HG03571 (cell line): Measurements from ENCODE around the gene CHSY3.
"Not testable (repeated sequence)": the region's sequence is repeated elsewhere in the genome, so short reads cannot be mapped to it uniquely, and the experiment has no call there.

Experiments
- ATAC-seq: cut with Tn5 transposase; IDR thresholded peaks from one replicate; pipeline ENCODE4 v1.9.1; 2021; ENCODE audit not compliant: unreplicated experiment

Gene CHSY3

DNA sequence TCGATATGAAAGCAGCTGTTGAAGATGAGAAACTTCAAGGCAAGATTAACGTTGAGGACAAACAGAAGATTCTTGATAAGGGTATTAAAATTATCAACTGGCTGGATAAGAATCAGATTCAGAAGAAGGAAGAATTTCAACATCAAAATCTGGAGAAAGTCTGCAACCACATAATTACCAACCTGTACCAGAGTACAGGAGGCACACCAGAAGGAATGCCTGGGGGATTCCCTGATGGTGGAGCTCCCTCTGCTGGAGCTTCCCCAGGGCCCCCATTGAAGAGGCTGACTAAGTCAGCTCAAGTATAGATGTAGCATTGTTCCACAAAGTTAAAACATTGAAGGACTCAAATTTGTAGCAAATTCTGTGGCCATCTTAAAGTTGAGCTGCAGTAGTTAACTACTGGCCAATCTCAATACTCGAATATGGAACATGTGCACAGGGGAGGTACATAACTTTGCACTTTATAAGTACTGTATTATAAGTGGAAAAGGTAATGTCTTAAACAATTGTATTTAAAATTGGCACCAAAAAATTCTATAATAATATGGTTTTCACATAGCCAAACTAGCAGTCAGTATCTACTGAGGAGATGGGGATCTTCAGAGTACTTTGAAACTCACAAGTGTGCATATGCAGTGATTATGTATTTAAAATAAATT is 237.5 kb downstream of the CHSY3 start:
- no peak for ATAC-seq

DNA sequence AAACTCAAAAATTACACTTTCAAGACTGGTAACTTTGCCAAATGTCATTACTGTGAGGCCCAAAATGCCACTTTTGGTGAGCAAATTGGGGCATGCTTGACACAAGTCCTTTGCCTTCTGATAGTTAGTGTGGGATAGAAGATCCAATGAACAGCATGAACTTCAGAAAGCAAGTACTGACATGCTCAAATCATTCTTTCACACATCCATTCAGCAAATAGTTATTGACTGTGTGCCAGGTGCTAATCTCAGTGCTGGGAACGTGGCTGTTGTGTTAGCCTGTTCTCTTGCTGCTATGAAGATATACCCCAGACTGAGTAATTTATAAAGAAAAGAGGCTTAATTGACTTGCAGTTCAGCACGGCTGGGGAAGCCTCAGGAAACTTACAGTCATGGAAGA is 247.0 kb downstream of the CHSY3 start:
- no peak for ATAC-seq

DNA sequence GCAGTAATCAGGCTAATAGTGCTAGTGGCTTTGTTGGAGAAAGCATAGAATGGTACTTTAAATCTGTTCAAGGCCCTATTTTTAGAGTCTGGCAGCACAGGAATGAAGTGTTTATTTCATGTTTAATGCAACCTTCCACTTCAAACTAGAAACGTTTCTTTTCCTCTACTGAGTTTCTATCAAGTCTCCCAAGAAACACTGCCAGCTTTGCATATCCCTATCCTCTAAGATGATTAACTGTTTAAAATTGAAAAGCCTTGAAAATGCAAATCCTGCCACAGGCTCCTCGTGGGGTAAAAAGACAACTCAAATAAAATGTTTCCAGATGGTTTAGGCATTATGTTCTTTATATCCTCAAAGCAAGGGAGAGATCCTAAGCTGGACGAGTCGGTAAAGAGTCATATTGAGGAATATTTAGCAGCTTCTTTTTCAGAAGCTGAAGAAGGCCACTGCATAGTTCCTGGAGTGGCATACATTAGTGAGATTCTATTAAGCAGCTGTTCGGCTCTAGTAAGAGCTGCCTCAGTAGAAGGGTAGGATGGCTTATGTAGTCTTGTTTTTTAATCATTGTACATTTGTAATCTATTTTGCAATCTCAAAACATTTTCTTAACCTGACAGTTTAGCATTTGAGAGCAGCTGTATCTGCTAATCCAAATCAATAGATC is 251.2 kb downstream of the CHSY3 start:
- ATAC-seq, result no peak

DNA sequence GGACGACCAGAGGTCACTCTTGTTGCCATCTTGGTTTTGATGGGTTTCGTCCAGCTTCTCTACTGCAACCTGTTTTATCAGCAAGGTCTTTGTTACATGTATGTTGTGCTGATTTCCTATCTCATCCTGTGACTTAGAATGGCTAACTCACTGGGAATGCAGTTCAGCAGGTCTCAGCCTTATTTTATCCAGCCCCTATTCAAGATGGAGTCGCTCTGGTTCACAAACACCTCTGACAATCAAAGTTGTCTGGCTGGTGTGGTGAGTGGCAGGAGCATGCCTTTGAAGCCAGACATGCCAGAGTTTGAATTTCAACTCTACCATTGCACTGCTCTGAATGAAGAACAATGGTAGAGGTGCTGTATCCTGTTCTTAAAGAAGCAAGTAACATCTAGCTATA is 253.8 kb downstream of the CHSY3 start:
- ATAC-seq, result no peak

DNA sequence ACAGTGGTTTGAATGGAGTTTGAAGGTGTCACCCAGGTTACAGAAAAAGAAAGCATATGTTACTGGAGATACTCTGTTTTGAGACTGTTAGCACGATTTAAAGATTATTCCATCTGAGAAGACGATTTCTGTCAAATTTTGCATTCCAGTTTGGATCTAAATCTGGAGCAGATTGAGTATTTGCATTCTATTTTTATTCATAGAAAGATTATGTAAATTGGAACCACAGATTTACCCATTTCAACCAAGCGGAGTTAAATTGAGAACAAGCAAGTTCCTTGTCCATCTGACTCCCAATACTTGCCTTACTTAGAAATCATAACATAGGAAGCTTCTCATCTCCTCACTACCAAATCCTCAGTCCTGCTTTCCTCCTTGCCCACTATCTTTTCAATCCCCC is 255.7 kb downstream of the CHSY3 start:
- ATAC-seq, result no peak

DNA sequence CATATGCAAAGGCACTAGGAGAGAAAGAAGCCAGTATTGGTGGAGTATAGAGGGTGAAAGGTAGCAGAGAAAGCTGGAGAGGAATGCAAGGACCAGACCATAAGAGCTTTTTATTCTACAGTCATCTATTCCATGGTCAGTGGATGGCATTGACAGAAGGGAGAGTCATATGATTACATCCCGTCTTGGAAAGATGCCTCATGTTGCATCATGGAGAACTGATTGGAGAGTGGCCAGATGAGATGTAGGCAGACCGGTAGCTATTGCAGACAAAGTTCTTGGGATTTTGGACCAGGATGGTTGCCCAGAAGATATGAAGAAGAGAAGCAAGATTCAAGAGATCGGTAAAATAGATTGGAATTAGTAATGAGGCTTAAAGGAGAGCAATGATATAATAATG is 260.7 kb downstream of the CHSY3 start:
- no peak for ATAC-seq

DNA sequence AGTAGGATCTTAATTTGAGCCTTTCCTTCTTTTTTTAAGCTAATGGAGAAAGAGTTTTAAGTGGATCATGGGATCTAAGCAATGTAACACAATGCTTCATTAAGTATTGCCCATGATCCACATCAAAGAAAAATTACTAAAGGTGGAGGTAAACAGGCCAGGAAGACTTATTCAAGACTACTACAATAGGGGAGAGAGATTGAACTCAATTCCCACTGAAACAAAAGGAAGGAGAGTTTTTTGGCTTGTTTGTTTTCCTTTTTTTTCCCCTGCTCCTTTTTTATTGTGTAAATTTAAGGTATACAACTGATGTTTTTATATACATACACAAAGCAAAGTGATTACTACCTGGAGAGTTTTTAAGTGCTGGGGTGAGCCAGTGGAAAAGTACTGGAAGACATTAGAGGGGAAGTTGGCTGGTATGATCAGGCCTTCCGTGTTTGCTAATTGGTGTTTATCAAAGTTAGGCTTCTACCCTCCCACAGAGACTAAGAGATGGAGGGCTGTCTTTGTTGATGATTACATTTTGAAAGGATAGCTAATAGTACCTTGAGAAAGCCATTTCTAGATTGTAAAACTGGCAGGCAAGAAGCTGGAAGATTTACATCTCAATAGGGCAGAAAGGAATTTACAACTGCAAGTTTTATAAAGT is 262.7 kb downstream of the CHSY3 start:
- no peak for ATAC-seq

DNA sequence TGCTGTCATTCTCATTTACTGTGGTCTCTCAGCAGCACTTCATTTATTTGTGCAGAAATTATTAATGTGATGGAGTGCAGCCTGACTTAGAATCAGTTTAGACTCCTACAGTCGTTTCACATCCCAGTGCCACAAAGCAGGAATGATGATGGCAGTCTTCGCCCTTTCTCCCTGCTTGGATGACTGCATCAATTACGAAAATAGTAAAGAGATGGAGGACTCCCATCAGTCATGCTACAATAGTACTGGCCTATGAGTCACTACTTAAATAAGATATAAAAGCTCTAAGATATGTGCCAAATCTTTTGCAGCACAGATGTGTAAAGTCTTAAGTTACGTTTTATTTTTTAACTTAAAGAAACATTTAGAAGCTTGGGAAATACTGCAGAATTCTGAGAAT is 263.9 kb downstream of the CHSY3 start:
- ATAC-seq, result no peak

DNA sequence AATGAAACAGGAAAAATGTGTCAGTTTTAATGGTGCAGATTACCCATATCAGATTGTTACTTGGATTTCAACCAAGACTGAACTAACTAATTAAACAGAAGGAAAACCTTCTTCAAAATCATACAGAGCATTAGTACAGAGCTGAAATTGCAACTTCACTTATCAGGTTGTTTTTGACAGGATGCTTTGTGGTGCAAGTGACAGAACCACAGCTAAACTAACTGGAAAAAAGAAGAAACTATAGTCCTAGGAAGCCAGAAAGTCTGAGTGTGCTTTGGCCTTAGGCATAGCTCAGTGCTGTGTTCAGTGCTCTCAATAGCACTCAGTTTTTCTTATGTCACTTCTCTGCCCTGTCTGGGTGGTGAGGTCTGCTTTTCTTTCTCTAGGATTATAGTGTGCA is 267.4 kb downstream of the CHSY3 start:
- ATAC-seq, result no peak

DNA sequence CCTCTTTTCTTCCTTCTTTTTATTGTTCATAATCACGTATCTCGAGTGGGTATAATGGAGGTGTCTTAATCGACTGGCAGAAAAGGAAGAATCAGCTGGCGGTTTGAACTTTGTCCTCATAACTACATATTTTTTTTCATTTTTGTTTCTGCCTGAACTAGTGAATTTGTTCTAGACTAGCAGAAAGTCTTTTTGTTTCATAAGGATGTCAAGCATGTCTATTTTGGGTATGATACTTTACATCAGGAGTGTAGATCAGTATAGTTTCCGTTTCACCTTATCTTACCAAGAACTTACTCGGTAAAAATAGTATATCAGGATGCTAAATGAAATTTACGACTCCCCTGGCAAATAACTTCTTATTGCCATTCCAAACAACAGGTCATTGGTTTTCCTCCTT is 278.9 kb downstream of the CHSY3 start:
- ATAC-seq, result no peak

DNA sequence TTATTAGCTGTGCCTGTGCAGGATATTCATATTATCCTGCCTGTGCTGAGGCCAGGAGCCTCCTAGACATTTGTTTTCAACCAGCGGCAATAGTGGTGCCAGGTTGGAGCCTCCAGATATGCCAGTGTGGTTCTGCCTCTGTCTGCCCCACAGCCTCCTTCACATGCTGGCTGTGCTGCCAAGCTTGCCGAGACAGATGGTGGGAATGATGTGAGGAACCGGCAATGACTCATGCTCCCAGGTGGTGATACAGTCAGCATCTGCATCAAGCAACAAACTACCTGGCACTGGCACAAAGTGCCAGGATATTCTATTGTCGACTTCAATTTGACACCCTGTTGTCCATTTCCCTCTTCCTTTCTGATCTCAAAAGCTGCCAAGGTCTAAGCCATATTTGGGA is 285.7 kb downstream of the CHSY3 start:
- no peak for ATAC-seq

DNA sequence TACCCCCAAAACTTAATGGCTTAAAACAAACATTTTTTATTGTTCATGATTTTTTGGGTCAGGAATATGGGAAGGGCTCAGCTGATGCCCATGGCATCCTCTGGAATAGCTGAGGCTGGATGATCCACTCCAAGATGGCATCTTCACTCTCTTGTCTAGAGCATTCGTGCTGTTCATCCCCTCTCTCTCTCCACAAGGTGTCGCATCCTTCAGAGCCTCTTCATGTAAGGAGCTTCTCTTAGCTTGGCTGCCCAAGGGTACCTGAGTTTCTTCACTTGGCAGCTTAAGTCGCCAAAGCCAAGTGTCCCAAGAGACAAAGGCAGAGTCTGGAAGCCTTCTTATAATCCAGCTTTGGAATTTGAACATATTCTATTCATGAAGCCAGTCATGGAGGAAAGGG is 294.7 kb downstream of the CHSY3 start:
- ATAC-seq, result no peak

DNA sequence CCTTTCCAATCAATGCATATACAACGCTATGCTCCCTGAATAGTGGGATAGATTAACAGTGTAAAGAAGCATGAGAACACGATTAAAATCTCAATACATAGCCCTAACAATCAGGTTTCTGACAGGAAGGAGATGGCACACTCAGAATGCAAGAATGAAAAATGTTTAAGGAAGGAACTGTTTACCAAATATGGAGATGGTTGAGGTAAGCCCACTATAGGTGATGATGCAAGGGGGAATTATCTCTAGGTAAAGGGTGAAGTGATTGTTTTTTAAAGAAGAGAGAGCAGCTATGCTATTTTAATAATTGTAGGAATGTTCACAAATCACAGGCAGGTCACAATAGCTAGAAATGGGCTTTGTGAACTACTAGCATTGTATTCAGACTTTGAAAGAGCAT is 302.4 kb downstream of the CHSY3 start:
- ATAC-seq, result no peak

DNA sequence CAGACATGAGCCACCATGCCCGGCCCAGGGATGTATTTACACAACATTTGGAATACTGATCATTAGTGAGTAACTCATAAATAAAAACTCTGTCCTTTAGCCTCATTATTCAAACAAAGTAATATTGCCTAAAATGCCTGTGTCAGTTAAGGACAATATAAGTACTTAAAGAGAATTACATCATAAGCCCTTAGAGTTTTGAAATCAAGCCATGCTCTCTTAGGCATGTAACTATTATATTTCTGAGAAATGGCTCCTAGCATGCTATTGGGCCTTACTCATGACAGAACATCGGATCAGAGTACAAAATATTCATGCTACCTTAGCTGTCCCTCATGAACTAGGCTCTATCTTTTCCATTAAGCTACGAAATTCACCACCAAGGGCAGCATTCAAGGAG is 309.3 kb downstream of the CHSY3 start:
- no peak for ATAC-seq

DNA sequence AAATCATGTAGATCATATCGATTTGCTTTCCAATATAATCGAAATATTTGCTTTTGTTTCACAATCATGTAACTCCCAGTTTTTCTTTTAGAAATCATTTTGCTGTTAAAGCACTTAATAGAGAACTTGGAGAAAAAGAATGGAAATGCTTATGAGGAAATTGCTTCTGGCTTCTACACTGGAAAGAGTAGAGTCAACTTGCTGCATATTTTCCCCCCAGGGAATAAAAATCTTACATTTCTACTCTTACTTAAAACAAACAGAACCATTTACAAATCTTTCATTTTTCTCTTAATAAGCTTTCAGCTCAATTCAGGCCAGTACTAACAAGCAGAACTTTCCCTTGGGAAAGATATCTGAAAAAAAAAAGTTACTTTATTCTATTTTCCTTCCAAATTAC is 312.0 kb downstream of the CHSY3 start:
- no peak for ATAC-seq

DNA sequence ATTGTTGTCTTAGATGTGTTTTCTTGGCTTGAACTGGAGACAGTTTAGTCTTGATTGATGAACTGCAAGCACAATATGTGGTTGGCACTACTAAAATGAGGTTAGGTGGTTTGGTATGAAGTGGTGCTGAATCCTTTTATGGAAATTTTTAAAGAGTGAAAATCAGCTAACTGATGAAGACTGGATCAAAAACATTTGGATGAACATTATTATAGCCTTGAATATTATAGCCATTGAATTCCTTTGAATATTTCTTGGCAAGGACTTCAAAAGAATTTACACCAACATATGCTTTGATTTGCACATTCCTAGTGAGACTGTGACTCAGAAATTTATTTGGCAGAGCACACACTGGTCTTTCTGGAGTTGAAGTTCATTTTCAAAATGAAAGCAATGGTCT is 318.3 kb downstream of the CHSY3 start:
- no peak for ATAC-seq

DNA sequence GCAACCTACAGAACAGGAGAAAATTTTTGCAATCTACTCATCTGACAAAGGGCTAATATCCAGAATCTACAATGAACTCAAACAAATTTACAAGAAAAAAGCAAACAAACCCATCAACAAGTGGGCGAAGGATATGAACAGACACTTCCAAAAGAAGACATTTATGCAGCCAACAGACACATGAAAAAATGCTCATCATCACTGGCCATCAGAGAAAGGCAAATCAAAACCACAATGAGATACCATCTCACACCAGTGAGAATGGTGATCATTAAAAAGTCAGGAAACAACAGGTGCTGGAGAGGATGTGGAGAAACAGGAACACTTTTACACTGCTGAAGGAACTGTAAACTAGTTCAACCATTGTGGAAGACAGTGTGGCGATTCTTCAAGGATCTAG is 322.3 kb downstream of the CHSY3 start:
- not testable (repeated sequence) for ATAC-seq

DNA sequence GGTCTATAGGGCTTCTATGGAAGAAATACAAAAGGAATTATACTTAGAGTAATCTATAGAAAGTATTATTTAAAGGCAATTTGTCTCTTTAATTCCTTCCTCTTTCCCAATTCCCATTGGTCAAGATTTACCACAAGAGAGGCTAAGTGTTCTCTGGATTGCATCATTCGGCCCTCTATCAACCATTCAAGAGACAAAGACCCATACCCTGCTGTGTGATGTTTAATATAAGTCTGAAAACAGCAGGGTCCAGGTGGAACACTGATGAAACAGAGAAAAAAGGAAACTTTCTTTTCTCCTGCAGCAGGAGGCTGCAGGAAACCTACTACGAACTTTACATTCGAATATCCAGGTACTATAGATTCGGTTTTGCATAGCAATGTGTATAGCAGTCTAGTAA is 323.4 kb downstream of the CHSY3 start:
- ATAC-seq, result no peak

DNA sequence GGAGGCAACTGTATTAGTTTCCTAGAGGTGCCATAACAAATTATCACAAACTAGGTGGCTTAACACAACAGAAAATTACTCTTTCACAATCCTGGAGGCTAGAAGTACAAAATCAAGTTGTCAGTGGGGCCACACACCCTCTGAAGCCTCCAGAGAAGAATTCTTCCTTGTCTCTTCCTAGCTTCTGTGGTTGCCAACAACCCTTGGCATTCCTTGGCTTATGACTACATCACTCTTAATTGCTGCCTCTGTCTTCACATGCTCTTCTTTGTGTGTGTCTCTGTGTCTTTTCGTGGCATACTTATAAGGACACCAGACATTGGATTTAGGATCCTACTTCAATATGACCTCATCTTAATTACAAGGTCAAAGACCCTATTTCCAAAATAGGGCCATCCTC is 327.5 kb downstream of the CHSY3 start:
- ATAC-seq, result no peak

DNA sequence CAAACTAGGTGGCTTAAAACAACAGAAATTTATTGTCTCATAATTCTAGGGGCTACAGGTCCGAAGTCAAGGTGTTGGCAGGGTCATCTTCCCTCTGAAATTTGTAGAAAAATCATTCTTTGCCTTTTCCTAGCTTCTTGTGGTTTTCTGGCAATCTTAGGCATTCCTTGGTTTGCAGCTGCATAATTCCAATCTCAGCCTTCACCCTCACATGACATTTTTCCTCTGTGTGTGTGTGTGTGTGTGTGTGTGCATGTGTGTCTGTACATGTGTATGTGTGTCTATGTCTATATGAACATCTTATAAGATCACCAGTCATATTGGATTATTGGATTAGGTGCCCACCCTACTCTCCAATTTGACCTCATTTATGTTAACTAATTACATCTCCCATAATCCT is 330.6 kb downstream of the CHSY3 start:
- ATAC-seq, result no peak
